ENCODE measurements around the gene WNT7A. TPM values are rescaled to one million over a fixed set of nuclear protein-coding genes. Genes with fewer than 3 reads are reported as not detected.

WNT7A gene
- total and polyA plus RNA-seq, 2 donors (not counting 1 experiment from before 2014, with no cell fraction given) = not detected

DNA sequence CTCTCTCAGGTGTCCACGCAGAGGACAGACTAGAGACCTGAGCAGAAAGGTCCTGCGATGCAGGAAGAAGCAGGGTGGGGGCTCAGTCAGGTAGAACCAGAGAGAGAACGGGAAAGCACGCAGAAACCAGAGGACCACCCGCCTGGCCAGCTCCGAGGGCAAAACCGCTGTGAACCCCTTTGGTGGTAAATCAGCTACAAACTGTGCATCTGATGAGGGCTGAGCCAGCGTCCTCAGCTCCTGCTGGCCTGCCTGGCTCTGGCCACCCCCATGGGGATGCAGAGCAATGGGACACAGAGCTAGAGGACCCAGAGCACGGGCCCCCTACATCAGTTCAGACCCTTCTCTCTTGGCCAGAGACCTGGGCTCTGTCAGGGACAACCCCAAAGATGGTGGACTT, 44.6 kb downstream of the WNT7A start:
- intact Hi-C loops (cut with micrococcal nuclease) = no loop called here
- H2AFZ ChIP-seq (ENCODE audit: insufficient read depth, low read depth, low read length, poor library complexity, severe bottlenecking) = no peak overlapping the region
- H3K27ac ChIP-seq (ENCODE audit: low read length in 2 of 2) = no peak overlapping the region
- no peaks in the 10 kb centered on the region for H3K79me2 ChIP-seq (ENCODE audit: control insufficient read depth, insufficient read depth, low read length)
- no peaks in the 10 kb centered on the region for H3K4me1 ChIP-seq (ENCODE audit: control insufficient read depth in 2 of 2, insufficient read depth in 2 of 2, low read length in 2 of 2)
- peaks cover 0 to 3% (median 0%) of the 10 kb centered on the region in 3 donors for H3K9me3 ChIP-seq (ENCODE audit: control extremely low read depth in 1 of 3, control insufficient read depth in 2 of 3, insufficient read depth in 1 of 3, low read length in 2 of 3)
- TF ChIP-seq EZH2 (IDR thresholded peaks at IDR 0.05; ENCODE audit: borderline replicate concordance, insufficient read depth, low read depth, low read length, poor library complexity, severe bottlenecking) = no peak
- no peak for TF ChIP-seq CTCF (IDR thresholded peaks at IDR 0.05)
- H3K4me3 Mint-ChIP-seq = no peak overlapping the region
- no peaks in the 10 kb centered on the region for H3K36me3 ChIP-seq (replicated peaks in 1 of 2; ENCODE audit: control extremely low read depth in 1 of 2, control insufficient read depth in 1 of 2, extremely low read depth in 1 of 2, insufficient read depth in 2 of 2, low read length in 1 of 2)
- H3K27me3 Mint-ChIP-seq = peaks cover 26% of the 10 kb centered on the region
- no peak overlapping the region for H3K4me3 ChIP-seq (ENCODE audit: control extremely low read depth in 1 of 5, extremely low read depth in 1 of 5, insufficient read depth in 1 of 5, low read depth in 2 of 5, low read length in 4 of 5)
- peaks cover 0 to 2% (median 0%) of the 10 kb centered on the region in 4 experiments for H3K27me3 ChIP-seq (replicated peaks in 1 of 4; ENCODE audit: control extremely low read depth in 1 of 4, control insufficient read depth in 3 of 4, insufficient read depth in 4 of 4, low read length in 3 of 4)
- DNase-seq (no peak), ATAC-seq (ENCODE audit: low read depth) (no peak)
- H3K27ac Mint-ChIP-seq = no peak overlapping the region
- no peaks in the 10 kb centered on the region for H3K9me3 Mint-ChIP-seq (ENCODE audit: insufficient read depth)
- WGBS (ENCODE audit: insufficient coverage) = 87% methylated on average over 9 of the region's 9 CpGs
- H3K4me2 ChIP-seq (replicated peaks; ENCODE audit: low read depth, low read length, poor library complexity, severe bottlenecking) = no peak overlapping the region
- no peaks in the 10 kb centered on the region for H4K20me1 ChIP-seq (ENCODE audit: control insufficient read depth, insufficient read depth, low read length, poor library complexity, severe bottlenecking)
- H3K9ac ChIP-seq (ENCODE audit: low read length) = no peak overlapping the region
- no peaks in the 10 kb centered on the region for H3K4me1 Mint-ChIP-seq
- ChIA-PET POLR2A (no interaction called here), CTCF (no interaction called here)

- peaks cover 0 to 3% (median 0%) of the 10 kb centered on the region in 3 donors for H3K9me3 ChIP-seq (ENCODE audit: control extremely low read depth in 1 of 3, control insufficient read depth in 2 of 3, insufficient read depth in 1 of 3, low read length in 2 of 3)
- Mint-ChIP-seq H3K27ac (no peak overlapping the region), H3K4me1 (no peaks in the 10 kb centered on the region), H3K9me3 (ENCODE audit: insufficient read depth) (no peaks in the 10 kb centered on the region), H3K4me3 (no peak overlapping the region), H3K27me3 (peaks cover 26% of the 10 kb centered on the region)
- intact Hi-C loops (cut with micrococcal nuclease) = no loop called here
- no peak for DNase-seq
- CTCF ChIA-PET = no interaction called here
- no peak overlapping the region for H2AFZ ChIP-seq (ENCODE audit: insufficient read depth, low read depth, low read length, poor library complexity, severe bottlenecking)
- POLR2A ChIA-PET = no interaction called here
- no peaks in the 10 kb centered on the region for H3K36me3 ChIP-seq (replicated peaks in 1 of 2; ENCODE audit: control extremely low read depth in 1 of 2, control insufficient read depth in 1 of 2, extremely low read depth in 1 of 2, insufficient read depth in 2 of 2, low read length in 1 of 2)
- TF ChIP-seq CTCF (IDR thresholded peaks at IDR 0.05) (no peak), EZH2 (IDR thresholded peaks at IDR 0.05; ENCODE audit: borderline replicate concordance, insufficient read depth, low read depth, low read length, poor library complexity, severe bottlenecking) (no peak)
- 93% methylated on average over 13 of the region's 14 CpGs for WGBS (ENCODE audit: insufficient coverage)
- no peaks in the 10 kb centered on the region for H3K4me1 ChIP-seq (ENCODE audit: control insufficient read depth in 2 of 2, insufficient read depth in 2 of 2, low read length in 2 of 2)
- no peak overlapping the region for H3K4me2 ChIP-seq (replicated peaks; ENCODE audit: low read depth, low read length, poor library complexity, severe bottlenecking)
- peaks cover 0 to 2% (median 0%) of the 10 kb centered on the region in 4 experiments for H3K27me3 ChIP-seq (replicated peaks in 1 of 4; ENCODE audit: control extremely low read depth in 1 of 4, control insufficient read depth in 3 of 4, insufficient read depth in 4 of 4, low read length in 3 of 4)
- H3K79me2 ChIP-seq (ENCODE audit: control insufficient read depth, insufficient read depth, low read length) = no peaks in the 10 kb centered on the region
- no peak overlapping the region for H3K27ac ChIP-seq (ENCODE audit: low read length in 2 of 2)
- no peak overlapping the region for H3K4me3 ChIP-seq (ENCODE audit: control extremely low read depth in 1 of 5, extremely low read depth in 1 of 5, insufficient read depth in 1 of 5, low read depth in 2 of 5, low read length in 4 of 5)
- H4K20me1 ChIP-seq (ENCODE audit: control insufficient read depth, insufficient read depth, low read length, poor library complexity, severe bottlenecking) = no peaks in the 10 kb centered on the region
- no peak for ATAC-seq (ENCODE audit: low read depth)
- no peak overlapping the region for H3K9ac ChIP-seq (ENCODE audit: low read length)
These were observed 45.4 kb downstream of the WNT7A start for GRCh38 chr3:13834258-13835035.

All from B cell (primary cell).